NK-92 (cell line): ENCODE measurements around the gene BRMS1.

Experiments used
- DNase-seq: peaks from one replicate; lab custom pipeline; 2025; ENCODE audit not compliant: unreplicated experiment; lab: John Stamatoyannopoulos, UW

BRMS1 gene

DNA sequence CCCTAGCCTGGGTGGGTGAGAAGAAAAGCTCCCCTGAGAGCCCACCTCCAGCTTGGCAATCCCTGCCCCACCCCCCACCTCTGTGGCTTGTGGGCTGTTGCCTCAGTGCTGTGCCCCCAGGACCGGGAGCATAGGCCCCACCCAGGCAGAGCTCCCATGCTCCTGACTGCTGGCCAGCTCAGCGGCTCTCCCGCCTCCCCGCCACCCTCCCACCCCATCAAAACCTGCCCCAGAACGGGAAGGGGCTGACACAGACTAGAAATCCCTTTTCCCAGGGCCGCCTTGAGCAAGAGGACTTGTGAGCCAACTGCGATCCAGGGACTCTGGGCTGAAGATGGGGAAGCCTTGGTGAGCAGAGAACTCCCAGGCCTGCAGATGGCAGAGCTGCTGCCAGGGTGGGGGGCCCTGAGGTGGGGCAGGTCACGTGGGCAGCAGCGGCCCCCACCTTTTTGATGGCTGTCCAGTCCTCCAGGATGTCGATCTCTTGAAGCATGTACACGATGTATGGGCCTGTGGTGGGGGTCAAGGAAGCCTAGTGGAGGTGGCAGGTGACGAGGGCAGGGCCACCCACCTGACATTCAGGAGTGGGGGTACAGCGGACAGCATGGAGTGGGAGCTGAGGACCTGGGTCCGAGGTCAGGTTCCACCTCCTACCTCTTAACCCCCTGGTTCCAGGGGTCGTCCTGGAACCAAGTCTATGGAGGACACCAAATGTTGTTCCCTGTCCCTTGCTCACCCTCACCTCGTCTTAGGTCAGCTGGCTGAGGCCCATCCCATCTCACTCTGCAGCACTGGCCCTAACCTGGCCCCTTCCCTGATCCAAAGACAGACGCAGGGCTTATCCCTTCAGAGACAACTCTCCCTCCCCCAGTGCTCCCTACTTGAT, 6.4 kb downstream of the BRMS1 start:
- no peak for DNase-seq

- DNase-seq: no peak
Measured at GRCh38 chr11:66337103-66337899, 7.6 kb downstream of the BRMS1 start.

DNA sequence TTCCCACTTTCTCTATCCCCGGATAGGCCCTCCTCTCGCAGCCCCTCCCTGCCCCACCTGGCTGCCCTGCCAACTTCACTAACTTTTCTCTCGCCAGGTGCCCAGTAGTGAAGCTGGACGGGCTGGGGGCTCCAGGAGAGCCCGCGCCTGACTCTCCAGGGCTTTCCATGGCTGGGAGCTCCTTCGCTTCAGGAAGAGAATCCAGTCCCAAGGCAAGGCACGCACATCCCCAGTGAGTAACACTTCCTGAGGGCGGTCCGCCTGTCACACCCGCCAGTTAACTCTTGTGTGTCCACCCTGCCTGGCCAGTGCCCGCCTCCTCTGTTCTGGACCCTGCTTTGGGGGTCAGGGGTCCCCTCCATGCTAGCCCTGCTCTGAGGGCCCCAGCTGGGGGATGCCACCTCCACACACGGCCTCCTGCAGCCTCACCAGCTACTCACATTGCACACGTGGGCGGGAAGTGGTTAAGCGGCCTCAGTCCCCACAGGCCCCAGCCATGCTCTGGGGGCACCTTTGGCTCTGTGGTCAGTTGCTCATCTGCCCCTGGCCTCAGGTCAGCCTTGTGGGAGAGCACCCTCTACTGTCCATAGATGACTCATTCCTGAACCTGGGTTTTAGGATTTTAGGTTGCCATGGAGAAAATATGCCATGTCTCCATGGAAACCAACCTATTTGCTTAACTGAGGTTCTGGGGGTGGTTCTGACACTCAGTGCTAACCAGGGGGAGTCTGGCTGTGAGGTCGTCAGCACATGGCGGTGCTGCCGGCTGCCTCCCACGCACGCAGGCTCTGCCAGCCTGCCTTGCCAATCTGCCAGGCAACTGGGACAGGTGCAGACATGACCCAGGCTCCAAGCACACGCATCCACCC, 8.4 kb downstream of the BRMS1 start, which contains the start of gene RIN1:
RIN1 (minus strand) TSS at position 201 of the 869 bp plus-strand sequence; CDS start at position 169, 32 bp downstream.
- DNase-seq: no peak

GRCh38 chr11:66335531-66336233, 9.2 kb downstream of the BRMS1 start:
- no peak for DNase-seq

DNA sequence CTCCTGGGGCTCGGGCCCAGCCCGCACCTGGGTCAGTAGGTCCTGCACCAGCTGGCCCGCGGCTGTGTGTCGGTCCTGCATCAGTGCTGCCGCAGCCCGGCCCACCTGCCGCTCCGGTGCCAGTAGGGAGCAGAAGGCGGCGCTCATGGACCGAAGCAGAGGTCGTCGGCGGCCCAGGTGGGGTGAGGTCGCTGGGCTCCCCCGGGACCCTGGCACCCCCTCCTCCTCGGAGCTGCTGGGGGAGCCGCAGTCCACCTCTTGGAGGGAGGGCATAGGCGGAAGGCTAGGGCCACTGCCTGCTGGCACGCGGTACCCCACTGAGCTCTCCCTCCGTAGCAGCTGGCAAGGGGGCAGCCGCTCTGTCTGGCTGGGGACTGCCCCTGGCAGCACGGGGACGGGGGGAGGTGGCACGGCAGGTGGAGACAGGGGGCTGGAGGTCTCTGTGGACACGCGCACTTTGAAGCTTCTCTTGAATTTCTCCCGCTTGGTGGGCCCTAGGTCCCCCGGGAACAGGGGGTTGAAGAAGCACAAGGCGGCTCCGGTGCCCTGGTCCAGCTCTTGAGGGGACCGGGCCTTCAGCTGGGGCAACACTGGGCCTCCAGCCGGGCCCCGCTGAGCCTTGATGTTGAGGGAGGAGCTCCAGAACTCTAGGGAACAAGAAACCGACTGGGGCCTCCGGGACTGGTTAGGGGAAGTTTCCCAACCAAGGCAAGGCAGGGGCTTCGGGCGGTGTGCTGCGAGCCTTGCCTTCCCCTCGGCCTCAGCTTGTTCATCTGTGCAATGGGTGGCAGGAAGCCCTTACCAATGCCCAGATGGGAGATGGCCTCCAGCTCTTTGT, 10.1 kb downstream of the BRMS1 start:
- DNase-seq: no peak

DNA sequence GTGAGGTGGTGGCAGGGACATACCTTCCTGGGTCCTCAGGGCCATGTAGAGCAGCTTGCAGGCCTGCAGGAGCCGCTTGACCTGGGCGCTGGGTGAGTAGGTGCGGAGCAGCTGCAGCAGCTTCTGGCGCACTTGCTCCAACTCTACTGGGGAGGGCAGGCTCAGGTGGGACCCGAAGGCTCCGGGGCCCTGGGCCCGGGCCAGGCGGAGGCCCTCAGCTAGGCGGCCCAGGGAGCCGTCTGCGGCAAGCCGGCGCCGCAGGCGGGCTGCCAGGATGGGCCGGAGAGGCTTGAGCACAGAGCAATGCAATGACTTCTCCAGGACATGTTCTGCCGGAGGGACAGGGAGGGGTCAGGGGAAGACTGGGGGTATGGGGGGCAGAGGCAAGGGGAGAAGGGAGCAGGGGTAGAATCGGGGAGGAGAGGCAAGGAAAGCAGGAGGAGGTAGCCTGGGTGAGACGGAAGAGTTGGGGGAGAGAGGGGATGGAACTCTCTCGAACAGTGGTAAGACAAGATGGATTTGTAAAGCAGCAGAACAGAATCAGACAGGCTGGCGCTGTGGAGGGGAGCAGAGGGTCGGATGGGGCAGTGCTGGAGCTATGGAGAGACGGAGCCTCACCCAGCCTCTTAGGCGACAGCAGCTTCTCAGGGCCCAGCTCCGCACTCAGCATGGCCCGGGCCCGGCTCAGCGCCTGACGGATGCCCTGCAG, 10.9 kb downstream of the BRMS1 start:
- no peak for DNase-seq

- no peak for DNase-seq
Measured at GRCh38 chr11:66333220-66333877, 11.6 kb downstream of the BRMS1 start.

DNA sequence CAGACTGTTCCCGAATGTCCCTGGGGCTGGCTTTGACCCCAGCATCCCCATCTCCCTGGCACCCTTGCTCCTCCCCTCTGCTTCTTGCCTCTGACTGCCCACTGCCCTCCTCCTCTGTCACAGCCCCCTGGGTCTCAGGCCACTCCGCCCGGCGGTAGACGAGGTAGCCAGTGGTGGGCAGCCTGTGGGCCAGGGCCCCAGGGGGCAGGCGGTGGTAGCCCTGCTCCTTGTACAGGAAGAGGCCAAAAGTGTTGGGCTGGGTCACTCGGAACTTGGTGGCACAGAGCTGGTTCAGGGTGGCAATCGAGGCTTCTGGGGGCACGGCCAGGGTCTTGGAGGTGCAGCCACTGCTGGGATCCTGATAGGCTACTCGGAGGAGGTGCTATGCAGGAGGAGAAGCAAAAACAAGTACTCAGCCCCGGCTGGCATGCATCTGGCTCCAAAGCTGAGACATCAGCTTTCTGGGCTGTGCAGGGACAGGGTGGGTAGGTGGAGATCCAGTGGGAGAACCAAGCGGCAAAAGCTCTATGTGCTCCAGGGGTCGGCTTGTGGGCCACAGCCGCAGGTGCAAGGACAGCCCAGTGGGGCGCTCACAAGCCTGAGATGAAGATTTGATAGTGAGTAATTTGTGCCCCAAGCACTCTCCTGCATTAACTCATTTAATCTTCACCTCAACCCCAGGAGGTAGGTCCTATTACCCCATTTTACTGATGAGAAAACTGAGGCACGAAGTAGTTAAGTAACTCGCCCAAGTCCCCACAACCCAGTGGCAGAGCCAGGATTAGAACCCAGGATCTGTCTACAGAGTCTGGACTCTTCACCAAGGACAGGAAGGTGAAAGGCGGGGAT, 12.3 kb downstream of the BRMS1 start:
- no peak for DNase-seq

GRCh38 chr11:66331542-66332370, 13.1 kb downstream of the BRMS1 start:
- DNase-seq: no peak

GRCh38 chr11:66330931-66331330, 14.0 kb downstream of the BRMS1 start:
- DNase-seq: no peak

- DNase-seq: no peak
Measured at GRCh38 chr11:66329165-66329673, 15.7 kb downstream of the BRMS1 start.

DNA sequence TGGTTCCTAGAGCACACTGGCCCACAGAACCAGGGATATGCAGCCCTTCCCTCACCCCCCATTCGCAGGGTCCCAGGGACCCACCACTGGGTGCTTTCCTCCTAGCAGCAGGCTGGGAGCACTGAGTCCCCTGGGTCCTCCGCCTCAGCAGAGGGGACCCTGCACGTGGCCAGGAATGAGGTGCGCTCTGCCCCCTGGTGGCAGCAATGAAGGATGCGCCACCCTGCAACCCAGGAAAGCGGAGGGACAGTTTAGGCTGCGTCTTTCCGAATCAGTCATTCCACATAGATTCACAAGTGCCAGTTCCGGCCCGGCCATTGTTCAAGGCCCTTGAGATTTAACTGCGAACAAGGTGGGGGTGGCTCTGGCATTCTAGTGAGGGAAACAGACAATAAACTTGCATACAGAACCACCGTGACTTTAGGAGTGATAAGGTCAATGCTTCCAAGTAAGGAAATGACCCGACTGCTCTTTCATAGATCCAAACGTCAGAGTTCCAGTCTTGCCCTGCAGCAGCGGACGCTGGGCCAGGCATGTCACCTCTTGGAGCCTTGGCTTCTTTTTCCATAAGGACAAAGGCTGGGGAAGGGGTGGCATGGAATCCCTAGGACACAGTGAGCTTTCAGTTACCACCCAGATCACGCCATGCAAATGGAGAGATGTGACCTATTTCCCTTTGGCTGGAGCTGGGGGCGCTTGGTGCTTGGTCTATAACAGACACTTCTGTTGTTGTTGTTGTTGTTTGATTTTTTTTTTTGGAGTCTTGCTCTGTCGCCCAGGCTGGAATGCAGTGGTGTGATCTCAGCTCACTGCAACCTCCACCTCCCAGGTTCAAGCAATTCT, 16.4 kb downstream of the BRMS1 start:
- DNase-seq: no peak

DNA sequence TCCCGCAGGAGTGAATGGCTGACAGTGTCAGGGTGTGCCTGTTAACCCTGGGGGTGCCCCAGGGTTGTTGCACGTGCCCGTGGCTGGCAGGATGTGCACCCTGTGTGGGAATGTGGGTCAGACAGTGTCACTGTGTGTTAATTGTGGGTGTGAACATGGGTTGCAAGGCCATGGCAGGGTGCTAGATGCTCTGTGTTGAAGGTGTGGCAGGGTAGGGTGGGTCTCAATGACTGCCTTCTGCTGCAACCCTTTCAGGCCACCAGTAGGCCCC, 16.9 kb downstream of the BRMS1 start:
- DNase-seq: no peak

GRCh38 chr11:66327171-66328030, 17.5 kb downstream of the BRMS1 start:
- DNase-seq: no peak
